Activated T-cell treated with anti-CD3 and anti-CD28 coated beads, Interleukin-2, amount 50 U/mL, for 4 hours (primary cell): ENCODE data around the gene FOXRED1. TPM values are rescaled to one million over a fixed set of nuclear protein-coding genes. Genes with fewer than 3 reads are reported as not detected.
"Not testable (repeated sequence)": the region's sequence is repeated elsewhere in the genome, so short reads cannot be mapped to it uniquely, and the experiment has no call there.

Source experiments
- ATAC-seq, 2 donors: fragments of 200-7000 bp; cut with Tn5 transposase; one replicate each; pipeline ENCODE4 v1.10.0; 2021
- DNase-seq: peaks from one replicate; pipeline ENCODE4 v3.0.0-alpha.2; 2020
- H3K27me3 Mint-ChIP-seq: one replicate; pipeline ENCODE4 v1.8.0; 2021; ENCODE audit warnings: low read depth, mixed read lengths
- H3K36me3 Mint-ChIP-seq: one replicate; pipeline ENCODE4 v1.8.0; 2022; ENCODE audit warnings: mixed read lengths; ENCODE audit not compliant: insufficient read depth
- H3K4me1 Mint-ChIP-seq: one replicate; pipeline ENCODE4 v1.8.0; 2021; ENCODE audit warnings: low read depth, mixed read lengths
- H3K4me3 Mint-ChIP-seq: one replicate; pipeline ENCODE4 v1.8.0; 2021; ENCODE audit warnings: mild to moderate bottlenecking, moderate library complexity, mixed read lengths
- H3K9me3 Mint-ChIP-seq: one replicate; pipeline ENCODE4 v1.8.0; 2021; ENCODE audit warnings: mixed read lengths
- total RNA-seq, 3 donors: library from RNA; stranded (reverse); gene quantifications; one replicate each; pipeline ENCODE4 v1.2.1, GENCODE V29; 2021

FOXRED1 gene
- total RNA-seq, 3 donors from 2014 or later: 51.2 to 55.5 (median 51.4) TPM

DNA sequence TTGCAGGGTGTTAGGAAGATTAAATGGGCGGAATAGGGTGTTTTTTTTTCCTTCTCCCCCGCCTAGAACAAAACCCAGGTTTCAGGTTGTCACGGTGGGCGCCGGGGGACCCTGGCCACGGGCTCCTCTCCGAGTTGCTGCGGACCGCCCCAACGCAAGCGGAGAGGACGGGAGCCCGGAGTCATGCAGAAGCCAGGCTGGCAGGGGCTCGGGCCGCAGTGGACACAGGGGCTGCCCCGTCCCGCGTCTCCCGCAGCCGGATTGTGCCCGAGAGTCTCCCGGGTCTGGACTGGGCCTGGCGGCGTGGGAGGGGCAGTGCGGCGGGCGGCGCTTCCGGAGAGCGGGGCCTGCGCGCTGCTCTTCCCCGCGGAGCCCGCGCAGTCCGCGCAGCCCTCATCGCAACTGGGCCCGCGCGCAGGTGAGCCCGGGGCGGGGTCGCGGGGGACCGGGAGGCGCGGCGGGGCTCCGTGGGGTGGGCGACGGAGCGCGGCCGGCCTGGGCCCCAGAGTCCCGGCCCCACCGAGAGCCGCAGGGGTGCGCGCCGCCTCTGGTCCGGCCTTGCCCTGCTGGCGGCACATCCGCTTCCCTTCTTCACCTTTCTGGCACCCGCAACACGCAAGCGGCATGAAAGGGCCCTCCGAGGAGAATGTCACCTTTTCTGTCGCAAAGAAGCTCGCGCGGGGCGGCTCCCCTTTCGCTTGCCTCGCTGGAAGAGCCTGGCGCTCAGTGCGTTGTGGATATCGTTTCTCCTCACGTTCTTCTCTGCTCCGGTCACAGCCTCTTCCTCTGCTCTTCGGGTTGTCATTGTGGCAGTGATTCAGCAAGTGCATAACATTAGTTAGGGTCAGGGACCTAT lies 14.0 kb downstream of the FOXRED1 start, which contains the start of gene TIRAP:
TSS of gene TIRAP (plus strand) at position 358 of the 856 bp plus-strand sequence. CDS start 7,802 bp downstream, outside the sequence.
- peaks cover 47% of the 10 kb centered on the region for H3K4me1 Mint-ChIP-seq
- peak; percentile 60 to 71 for ATAC-seq
- DNase-seq: peak; percentile 42
- H3K4me3 Mint-ChIP-seq: peak within 1 kb of the TSS; percentile 94
- H3K27me3 Mint-ChIP-seq: no peaks in the 10 kb centered on the region
- peaks cover 5% of the 10 kb centered on the region for H3K36me3 Mint-ChIP-seq
- no peaks in the 10 kb centered on the region for H3K9me3 Mint-ChIP-seq

DNA sequence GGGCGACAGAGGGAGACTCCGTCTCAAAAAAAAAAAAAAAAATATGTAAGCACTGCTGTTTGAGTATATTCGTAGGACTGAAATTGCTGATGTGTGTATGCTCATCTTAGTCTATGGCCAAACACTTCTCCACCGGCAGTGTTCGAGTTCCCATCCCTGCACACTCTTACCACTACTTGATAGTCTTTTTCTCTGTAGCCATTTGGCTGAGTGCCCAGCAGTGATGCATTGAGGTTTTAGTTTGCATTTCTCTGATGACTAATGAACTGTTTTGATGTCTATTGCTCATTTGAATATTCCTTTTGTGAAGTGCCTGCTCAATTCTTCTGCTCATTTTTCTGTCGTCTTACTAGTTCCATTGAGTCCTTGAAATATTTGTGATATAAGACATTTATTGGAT lies 15.9 kb downstream of the FOXRED1 start:
- DNase-seq (peak; percentile 82), ATAC-seq (peak; percentile 64 to 67)
- no peaks in the 10 kb centered on the region for H3K9me3 Mint-ChIP-seq
- peaks cover 47% of the 10 kb centered on the region for H3K4me1 Mint-ChIP-seq
- peaks cover 5% of the 10 kb centered on the region for H3K36me3 Mint-ChIP-seq
- H3K27me3 Mint-ChIP-seq: no peaks in the 10 kb centered on the region
- H3K4me3 Mint-ChIP-seq: peak overlapping the region; percentile 94

DNA sequence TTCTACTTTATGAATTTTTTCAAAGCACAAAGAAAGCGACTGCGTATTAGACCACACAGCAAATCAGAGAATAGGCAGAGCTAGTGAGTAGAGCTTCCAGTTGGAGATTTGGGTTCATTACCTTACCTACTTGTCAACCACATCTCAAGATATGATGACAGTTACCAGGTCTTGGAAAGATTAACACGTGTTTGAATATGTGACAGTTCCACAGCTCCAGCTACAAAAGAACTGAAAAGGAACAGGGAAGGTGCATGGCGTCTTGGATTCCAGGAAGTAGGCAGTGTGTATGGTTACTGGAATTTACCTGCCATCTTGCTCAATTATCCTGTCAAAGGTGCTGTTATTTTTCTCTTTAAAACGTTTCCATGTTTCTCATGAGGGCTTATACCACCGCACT lies 19.3 kb downstream of the FOXRED1 start:
- no peak for ATAC-seq
- no peaks in the 10 kb centered on the region for H3K9me3 Mint-ChIP-seq
- H3K36me3 Mint-ChIP-seq: peaks cover 10% of the 10 kb centered on the region

DNA sequence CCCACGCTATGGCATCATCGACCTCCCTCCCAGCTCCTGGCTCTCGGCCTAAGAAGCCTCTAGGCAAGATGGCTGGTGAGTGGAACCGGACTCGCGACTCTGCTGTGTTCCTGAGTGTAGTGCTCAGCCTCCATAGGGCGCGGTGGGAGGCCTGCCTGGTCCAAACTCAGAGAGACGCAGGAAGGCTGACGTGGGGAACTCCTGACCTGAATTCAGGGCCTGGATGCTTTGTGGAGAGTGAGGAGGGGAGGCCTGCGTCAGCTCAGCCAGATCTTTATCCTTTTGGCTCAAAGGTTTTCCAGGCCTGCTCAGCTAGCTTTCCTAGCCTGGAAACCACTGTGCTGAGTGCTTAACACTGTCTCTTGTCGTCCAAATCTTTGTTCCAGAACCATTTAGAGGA lies 21.9 kb downstream of the FOXRED1 start:
- H3K27me3 Mint-ChIP-seq: no peaks in the 10 kb centered on the region
- ATAC-seq: no peak
- H3K36me3 Mint-ChIP-seq: peaks cover 19% of the 10 kb centered on the region
- peaks cover 11% of the 10 kb centered on the region for H3K4me1 Mint-ChIP-seq
- DNase-seq: no peak
- no peak overlapping the region for H3K4me3 Mint-ChIP-seq
- no peaks in the 10 kb centered on the region for H3K9me3 Mint-ChIP-seq

More for the DNA sequence above, 19.3 kb downstream of the FOXRED1 start:
- no peak for DNase-seq
- no peak overlapping the region for H3K4me3 Mint-ChIP-seq
- no peaks in the 10 kb centered on the region for H3K27me3 Mint-ChIP-seq
- peaks cover 25% of the 10 kb centered on the region for H3K4me1 Mint-ChIP-seq

DNA sequence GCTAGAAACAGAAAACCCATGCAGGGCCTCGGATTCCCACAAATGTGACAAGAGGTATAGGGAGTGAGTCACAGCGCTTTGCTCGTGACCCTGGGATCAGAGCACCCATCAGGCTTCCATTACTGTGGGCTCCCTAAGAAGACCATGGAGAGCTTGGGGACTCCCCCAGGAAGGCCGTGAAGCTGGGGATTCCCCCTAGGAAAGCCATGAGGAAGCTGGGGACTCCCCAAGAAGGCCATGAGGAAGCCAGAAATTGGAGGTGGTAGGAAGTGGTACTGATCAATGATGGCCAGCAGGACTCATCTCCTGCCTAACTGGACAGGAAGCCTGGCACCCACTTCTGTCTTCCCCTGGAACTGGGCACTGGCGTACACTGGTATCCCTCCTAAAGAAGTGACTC lies 24.8 kb downstream of the FOXRED1 start:
- DNase-seq: no peak
- no peaks in the 10 kb centered on the region for H3K9me3 Mint-ChIP-seq
- ATAC-seq: no peak
- H3K4me1 Mint-ChIP-seq: peaks cover 8% of the 10 kb centered on the region
- H3K36me3 Mint-ChIP-seq: peaks cover 17% of the 10 kb centered on the region
- no peaks in the 10 kb centered on the region for H3K27me3 Mint-ChIP-seq
- H3K4me3 Mint-ChIP-seq: no peak overlapping the region

DNA sequence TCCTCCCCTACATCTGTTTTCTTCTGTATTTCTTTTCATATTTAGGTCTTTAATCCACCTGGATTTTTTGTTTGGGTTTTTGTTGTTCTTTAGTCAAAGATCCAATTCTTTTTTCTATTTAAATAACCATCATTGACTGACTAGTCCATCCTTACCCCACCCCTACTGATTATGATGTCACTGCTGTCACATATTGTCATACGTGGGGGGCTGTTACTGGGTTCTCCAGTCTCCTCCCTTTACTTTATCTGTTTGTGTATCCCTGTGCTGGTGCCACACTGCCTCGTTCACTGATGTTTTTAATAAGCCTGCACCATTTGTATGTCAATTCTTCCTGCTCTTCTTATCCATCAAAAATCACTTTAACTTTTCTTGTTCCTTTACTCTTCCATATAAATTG lies 28.1 kb downstream of the FOXRED1 start:
- peaks cover 8% of the 10 kb centered on the region for H3K4me1 Mint-ChIP-seq
- peaks cover 15% of the 10 kb centered on the region for H3K36me3 Mint-ChIP-seq
- H3K9me3 Mint-ChIP-seq: no peaks in the 10 kb centered on the region
- H3K27me3 Mint-ChIP-seq: no peaks in the 10 kb centered on the region
- ATAC-seq (no peak), DNase-seq (no peak)
- H3K4me3 Mint-ChIP-seq: no peak overlapping the region

DNA sequence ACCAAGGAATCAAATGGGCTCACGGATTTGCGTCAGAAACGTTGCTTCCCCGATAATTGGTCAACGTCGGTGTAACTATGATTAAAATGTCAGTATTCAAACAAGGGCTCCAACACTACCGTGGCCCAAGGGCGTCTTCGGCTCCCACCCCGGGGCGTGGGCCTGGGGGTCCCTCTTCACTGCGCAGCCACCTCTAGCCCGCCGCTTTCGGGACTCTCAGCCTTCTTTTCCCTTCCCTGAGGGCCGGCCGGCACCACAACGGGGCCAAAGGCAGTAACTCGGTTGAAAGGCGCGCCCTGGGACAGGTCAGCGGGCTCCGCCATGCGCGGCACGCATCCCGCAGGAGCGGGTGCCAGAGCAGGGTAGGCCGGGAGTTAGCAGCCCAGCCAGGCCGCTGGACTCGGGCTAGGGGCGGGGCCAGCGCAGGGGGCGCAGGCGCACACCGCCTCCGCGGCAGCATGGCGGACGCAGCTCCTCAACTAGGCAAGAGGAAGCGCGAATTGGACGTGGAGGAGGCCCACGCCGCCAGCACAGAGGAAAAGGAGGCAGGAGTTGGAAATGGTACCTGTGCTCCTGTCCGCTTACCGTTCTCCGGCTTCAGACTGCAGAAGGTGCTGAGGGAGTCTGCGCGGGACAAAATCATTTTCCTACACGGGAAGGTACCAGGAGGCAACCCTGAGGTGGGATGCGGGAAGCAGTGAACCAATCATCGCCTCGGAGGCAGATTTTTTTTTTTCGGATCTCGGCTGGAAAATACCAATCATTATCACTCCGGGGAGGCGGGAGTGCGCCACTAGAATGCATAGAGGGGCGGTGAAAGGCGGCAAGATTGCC lies 34.9 kb downstream of the FOXRED1 start, which contains the start of gene DCPS:
TSS of gene DCPS (plus strand) at position 438 of the 834 bp plus-strand sequence. CDS start at position 459, 21 bp downstream.
- peaks cover 10% of the 10 kb centered on the region for H3K36me3 Mint-ChIP-seq
- H3K27me3 Mint-ChIP-seq: no peaks in the 10 kb centered on the region
- H3K9me3 Mint-ChIP-seq: no peaks in the 10 kb centered on the region
- peak; percentile 80 for DNase-seq
- peak within 1 kb of the TSS; percentile 94 for H3K4me3 Mint-ChIP-seq
- ATAC-seq: peak; percentile 95 to 97
- peaks cover 34% of the 10 kb centered on the region for H3K4me1 Mint-ChIP-seq

DNA sequence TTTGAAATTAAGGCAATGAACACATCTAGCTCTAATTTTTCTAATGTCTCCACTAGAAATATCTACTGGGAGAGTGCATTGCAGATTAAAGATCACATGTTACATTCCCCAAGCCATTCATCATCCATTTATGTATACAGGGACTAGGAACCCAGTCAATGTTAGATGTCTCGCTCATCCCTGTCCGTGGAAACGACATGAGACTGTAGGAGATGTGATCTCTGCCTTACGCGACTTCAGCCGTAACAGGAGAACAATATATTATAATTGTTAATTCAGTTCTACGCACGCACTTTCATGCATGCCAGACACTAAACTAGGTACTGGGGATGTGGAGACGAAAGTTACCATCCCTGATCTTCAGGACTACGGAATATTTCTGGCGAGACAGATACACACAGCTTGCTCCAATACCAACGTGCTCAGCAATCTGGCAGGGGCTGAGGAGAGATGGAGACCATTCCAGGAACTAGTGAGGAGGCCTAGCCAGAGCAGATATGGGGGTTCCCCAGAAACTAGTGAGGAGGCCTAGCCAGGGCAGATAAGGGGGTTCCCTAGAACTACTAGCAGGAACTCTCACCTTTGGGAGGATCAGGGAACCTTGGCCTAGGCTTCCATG lies 35.6 kb downstream of the FOXRED1 start:
- Mint-ChIP-seq H3K4me1 (peaks cover 34% of the 10 kb centered on the region), H3K27me3 (no peaks in the 10 kb centered on the region), H3K4me3 (peak overlapping the region; percentile 94), H3K36me3 (peaks cover 11% of the 10 kb centered on the region), H3K9me3 (no peaks in the 10 kb centered on the region)
- DNase-seq (no peak), ATAC-seq (peak; percentile 0 to 2)

DNA sequence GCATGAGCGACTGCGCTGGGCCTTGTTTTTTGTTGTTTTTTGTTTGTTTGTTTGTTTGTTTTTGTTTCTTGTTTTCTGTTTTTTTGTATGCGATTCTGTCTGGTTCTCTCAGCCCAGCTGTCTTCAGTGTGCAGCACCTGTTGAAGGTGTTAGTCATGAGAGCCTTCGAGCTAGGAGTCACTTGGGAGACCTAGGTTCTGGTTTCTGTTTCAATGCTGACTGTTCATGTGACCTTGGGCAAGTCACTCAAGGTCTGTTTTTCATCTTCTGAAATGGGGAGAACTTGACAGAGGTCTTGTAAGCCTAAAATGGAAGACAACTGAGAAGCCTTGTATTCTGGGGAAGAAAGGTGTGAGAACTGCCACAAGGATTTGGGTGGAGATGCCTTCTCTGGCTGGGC lies 36.7 kb downstream of the FOXRED1 start:
- Mint-ChIP-seq H3K4me1 (peaks cover 41% of the 10 kb centered on the region), H3K36me3 (peaks cover 17% of the 10 kb centered on the region), H3K27me3 (no peaks in the 10 kb centered on the region), H3K4me3 (peak overlapping the region; percentile 73), H3K9me3 (no peaks in the 10 kb centered on the region)
- peak; percentile 56 to 64 for ATAC-seq
- no peak for DNase-seq

DNA sequence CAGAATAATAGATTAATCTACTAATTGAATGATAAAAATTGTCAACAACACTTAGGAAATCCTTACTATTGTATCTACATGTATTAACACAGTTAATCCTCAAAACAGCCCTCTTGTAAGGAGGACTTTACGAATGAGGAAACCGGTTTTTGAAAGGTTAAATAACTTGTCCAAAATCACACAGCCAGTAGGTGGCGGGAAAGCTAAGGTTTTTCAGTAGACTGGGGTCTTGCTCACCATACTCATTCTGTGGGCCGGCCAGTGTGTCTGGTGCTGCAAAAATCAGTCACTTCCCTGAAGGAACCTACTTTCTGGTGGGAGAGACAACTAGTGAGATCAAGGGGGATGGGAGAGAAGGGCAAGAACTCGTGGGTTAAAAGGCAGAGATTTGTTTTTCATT lies 38.8 kb downstream of the FOXRED1 start:
- DNase-seq (no peak), ATAC-seq (no peak)
- Mint-ChIP-seq H3K36me3 (peaks cover 23% of the 10 kb centered on the region), H3K27me3 (no peaks in the 10 kb centered on the region), H3K9me3 (no peaks in the 10 kb centered on the region), H3K4me1 (peaks cover 46% of the 10 kb centered on the region), H3K4me3 (no peak overlapping the region)

DNA sequence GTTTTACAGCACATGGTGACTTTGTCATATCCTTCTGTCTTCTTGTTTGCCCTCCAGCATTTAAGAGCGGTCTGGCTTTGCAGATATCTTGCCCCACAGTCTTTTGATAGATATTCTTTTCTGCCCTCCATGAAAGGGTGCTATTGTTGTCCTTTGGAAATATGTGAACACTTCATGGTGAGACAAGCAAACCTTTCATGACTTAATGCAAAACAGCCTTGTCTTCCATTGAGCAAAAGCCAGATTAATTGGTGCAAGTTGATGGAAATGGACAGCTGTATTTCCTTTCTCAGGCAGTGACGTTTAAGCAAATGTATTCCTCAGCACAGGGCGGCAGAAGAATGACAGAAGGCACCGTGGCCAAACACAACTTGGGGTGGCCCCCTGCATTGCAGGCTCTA lies 39.3 kb downstream of the FOXRED1 start:
- no peaks in the 10 kb centered on the region for H3K9me3 Mint-ChIP-seq
- H3K4me1 Mint-ChIP-seq: peaks cover 44% of the 10 kb centered on the region
- no peaks in the 10 kb centered on the region for H3K27me3 Mint-ChIP-seq
- peaks cover 24% of the 10 kb centered on the region for H3K36me3 Mint-ChIP-seq
- no peak for ATAC-seq
- no peak for DNase-seq
- no peak overlapping the region for H3K4me3 Mint-ChIP-seq

DNA sequence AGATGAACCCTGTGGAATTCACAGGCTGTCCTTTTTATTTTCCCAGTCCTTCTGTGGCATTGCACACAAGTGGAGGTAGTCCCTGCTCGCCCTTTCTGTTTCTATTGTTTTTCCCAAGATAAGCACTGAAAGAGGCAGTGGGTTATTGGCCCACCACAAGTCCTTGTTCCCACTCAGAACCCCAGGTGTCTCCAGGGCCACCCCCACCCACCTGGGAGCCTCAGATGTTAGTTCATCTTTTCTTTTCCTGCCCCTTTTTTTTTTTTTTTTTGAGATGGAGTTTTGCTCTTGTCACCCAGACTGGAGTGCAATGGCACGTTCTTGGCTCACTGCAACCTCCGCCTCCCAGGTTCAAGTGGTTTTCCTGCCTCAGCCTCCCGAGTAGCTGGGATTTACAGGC lies 39.8 kb downstream of the FOXRED1 start:
- Mint-ChIP-seq H3K4me1 (peaks cover 42% of the 10 kb centered on the region), H3K36me3 (peaks cover 27% of the 10 kb centered on the region)
- not testable (repeated sequence) for ATAC-seq, H3K4me3 Mint-ChIP-seq, H3K9me3 Mint-ChIP-seq, H3K27me3 Mint-ChIP-seq, DNase-seq

DNA sequence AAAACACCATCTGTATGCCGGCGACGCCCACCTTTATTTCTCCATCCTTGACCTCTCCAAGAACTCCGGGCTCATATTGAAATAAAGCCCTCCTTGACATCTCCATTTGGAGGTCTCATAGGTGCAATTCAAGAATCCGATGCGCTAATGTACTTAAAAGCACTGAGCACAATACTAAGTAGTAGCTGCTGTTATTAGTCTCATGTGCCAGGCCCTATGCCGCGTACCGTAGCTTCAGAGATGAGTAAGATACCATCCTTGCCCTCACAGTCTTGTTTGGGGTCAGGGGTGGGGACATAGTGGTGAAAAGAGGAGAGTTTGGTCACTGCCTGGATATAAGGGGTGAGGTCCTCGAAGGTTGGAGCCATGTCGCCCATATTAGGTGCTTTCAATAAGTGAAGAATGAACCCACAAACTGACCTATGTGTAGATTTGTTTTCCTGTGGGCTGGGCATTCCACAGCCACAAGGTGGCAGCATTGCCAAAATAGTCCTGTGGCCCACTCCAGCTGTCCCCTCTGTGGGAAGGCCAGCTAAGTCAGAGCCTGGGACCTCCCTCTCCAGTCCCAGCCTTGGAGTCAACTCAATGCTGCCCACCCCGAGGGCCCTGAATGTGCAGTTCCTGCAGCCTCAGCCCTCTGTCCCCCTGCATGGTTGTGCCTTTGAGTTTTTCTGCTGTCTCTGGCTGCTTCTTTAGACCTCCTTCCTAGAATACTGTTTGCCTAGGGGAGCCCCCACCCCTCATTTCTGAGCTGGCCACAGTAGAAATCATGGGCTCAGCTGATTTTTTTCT lies 41.4 kb downstream of the FOXRED1 start:
- peaks cover 36% of the 10 kb centered on the region for H3K36me3 Mint-ChIP-seq
- ATAC-seq: peak; percentile 44 to 72

More for the DNA sequence above, 41.4 kb downstream of the FOXRED1 start:
- H3K4me1 Mint-ChIP-seq: peaks cover 34% of the 10 kb centered on the region
- H3K4me3 Mint-ChIP-seq: no peak overlapping the region
- no peaks in the 10 kb centered on the region for H3K27me3 Mint-ChIP-seq
- peaks cover 4% of the 10 kb centered on the region for H3K9me3 Mint-ChIP-seq
- peak; percentile 47 for DNase-seq
